Stomach (tissue), 9 donors: Measurements from ENCODE around the gene P2RX7. TPM values are rescaled to one million over a fixed set of nuclear protein-coding genes. Genes with fewer than 3 reads are reported as not detected.
A peak's percentile ranks its signal among the peaks of the same experiment; 100 is the strongest.

Source experiments
- DNase-seq, 2 donors: peaks; one replicate each; pipeline versions ENCODE4 v3.0.0 to v3.0.0-alpha.2; 2013 to 2019
- H3K27ac ChIP-seq, 5 donors: fragments of 200-600 bp in 4 of 5; sonication (generic) in 4 of 5; one replicate each; pipeline ENCODE4 v1.5.1; 2013 to 2019; ENCODE audit warnings: mild to moderate bottlenecking in 1 of 5, moderate library complexity in 1 of 5
- H3K27me3 ChIP-seq, 3 donors: fragments of 200-600 bp; sonication (generic); one replicate each; pipeline ENCODE4 v1.5.1; 2017 to 2019; ENCODE audit warnings: mixed run types in 1 of 3
- H3K36me3 ChIP-seq, 4 donors: fragments of 200-600 bp; sonication (generic); 1 replicate in 3 of 4; 2 replicates in 1 of 4; pipeline ENCODE4 v1.5.1; 2016 to 2019
- H3K4me1 ChIP-seq, 4 donors: fragments of 200-600 bp; sonication (generic); one replicate each; pipeline ENCODE4 v1.5.1; 2016 to 2019
- H3K4me3 ChIP-seq, 4 donors: fragments of 200-600 bp; sonication (generic) in 3 of 4; one replicate each; pipeline ENCODE4 v1.5.1; 2016 to 2019; ENCODE audit warnings: mild to moderate bottlenecking in 1 of 4
- H3K9me3 ChIP-seq, 4 donors: fragments of 200-600 bp; sonication (generic); one replicate each; pipeline ENCODE4 v1.5.1; 2016 to 2019
- EP300 ChIP-seq: sonication (generic); formaldehyde crosslinking; IDR thresholded peaks from one replicate; pipeline ENCODE4 v1.6.1; 2017; ENCODE audit warnings: antibody characterized with exemption
- POLR2A ChIP-seq, 4 donors: fragments of 450-650 bp; IDR thresholded peaks; one replicate each; pipeline ENCODE4 v1.6.1; 2016; ENCODE audit warnings: antibody characterized with exemption in 4 of 4, control low read depth in 2 of 4, mild to moderate bottlenecking in 1 of 4, moderate library complexity in 1 of 4
- POLR2AphosphoS5 ChIP-seq, 3 donors: sonication (generic); formaldehyde crosslinking; IDR thresholded peaks; one replicate each; pipeline ENCODE4 v1.6.1; 2016; ENCODE audit warnings: antibody characterized with exemption in 3 of 3
- WGBS, 5 donors: extraction: QIAGEN DNeasy Blood & Tissue Kit in 3 of 5; methylation state at CpG; one replicate each; pipeline versions ENCODE4 v1.1.5 to v1.1.7; 2013 to 2018; 5-methylcytosine and 5-hydroxymethylcytosine counted together
- intact Hi-C: fragments of 100-400 bp; cut with DNase I; formaldehyde crosslinking; loops from one replicate; pipeline ENCODE4 v1.15.1; 2023; ENCODE audit warnings: low total_unique reads
- polyA plus RNA-seq, 3 donors: library from polyadenylated mRNA; stranded (reverse); fragments of 200-250 nt; gene quantifications; one replicate each; pipeline ENCODE4 v1.2.3, GENCODE V29; 2013
- small RNA-seq, 4 donors: library from RNA; depleted of rRNA; stranded (forward); fragments of <200 nt; gene quantifications; one replicate each; pipeline ENCODE3, GENCODE V24; 2016
- total RNA-seq, 5 donors: library from RNA; depleted of rRNA; stranded (reverse); fragments of >200 nt; gene quantifications; one replicate each; pipeline versions ENCODE4 v1.1.0 to v1.2.3, GENCODE V29; 2014 to 2016
- donor health status: healthy with polysubstance abuse.
- donor health status: Bipolar disorder and iron deficiency.
- donor health status: healthy.

P2RX7 gene
- total and polyA plus RNA-seq, 8 donors = 0.31 to 2.2 (median 0.95) TPM; not detected in 2

DNA sequence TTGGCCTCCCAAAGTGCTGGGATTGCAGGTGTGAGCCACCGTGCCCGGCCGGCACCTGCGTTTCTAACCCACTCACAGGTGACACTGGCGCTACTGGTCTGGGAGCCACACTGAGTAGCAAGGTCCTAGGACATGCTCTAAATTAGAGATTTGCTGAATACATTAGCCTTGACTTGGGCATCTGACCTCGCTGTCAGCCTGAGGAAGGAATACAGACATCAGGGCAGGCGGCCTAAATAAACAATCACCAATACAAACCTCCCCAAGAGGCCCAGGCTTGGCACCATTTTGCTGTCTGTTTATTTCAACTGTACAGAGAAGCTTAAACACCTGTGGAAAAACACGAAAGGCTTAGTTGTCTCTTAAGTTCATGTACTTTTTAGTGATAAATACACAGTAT, 104.7 kb downstream of the P2RX7 start:
- peak in 1 of 2 donors; percentile 64 for DNase-seq
- H3K36me3 ChIP-seq = peaks cover 8 to 72% (median 61%) of the 10 kb centered on the region in 4 donors
- TF ChIP-seq POLR2AphosphoS5 (IDR thresholded peaks at IDR 0.05) (no peak), POLR2A (IDR thresholded peaks at IDR 0.05) (no peak), EP300 (no peak)
- H3K27ac ChIP-seq = peak overlapping the region in 3 of 5 donors; percentile 25 to 85 (median 67)
- intact Hi-C loops = no loop called here
- peaks cover 23 to 50% (median 36%) of the 10 kb centered on the region in 4 donors for H3K4me1 ChIP-seq
- no peaks in the 10 kb centered on the region for H3K9me3 ChIP-seq
- no peak overlapping the region for H3K4me3 ChIP-seq
- whole genome bisulfite sequencing, 5 donors = 61 to 76% (median 65%) methylated on average over 8 of the region's 8 CpGs
- no peaks in the 10 kb centered on the region for H3K27me3 ChIP-seq

Small RNA genes lying within 50 kb of the gene (small RNA-seq; reads per million reads assigned to genes)
- gene AC079602.1 (0 reads per million in 4 donors), gene RF00156 (0 reads per million in 4 donors), gene Z98941.1 (0 reads per million in 4 donors)

Other genes with a start within 250 kb of the P2RX7 start
- 10 to 100 TPM; 13.9 to 63.4 (median 23.5) TPM for gene SPPL3, start 228.5 kb upstream of the P2RX7 start, total RNA-seq
- gene SPPL3, start 228.5 kb upstream of the P2RX7 start, polyA plus RNA-seq = 10 to 100 TPM in 1 of 3 donors, 1 to 10 TPM in 2; 5.0 to 13.4 (median 7.6) TPM
- 10 to 100 TPM in 2 of 5 donors, 1 to 10 TPM in 2, under 1 TPM in 1; 0.89 to 14.5 (median 7.0) TPM for gene HNF1A, start 154.3 kb upstream of the P2RX7 start, total RNA-seq
- 1 to 10 TPM; 4.4 to 8.2 (median 4.8) TPM for gene HNF1A, start 154.3 kb upstream of the P2RX7 start, polyA plus RNA-seq
- 10 to 100 TPM in 3 of 5 donors, 1 to 10 TPM in 2; 5.5 to 42.4 (median 17.4) TPM for gene C12orf43, start 116.4 kb upstream of the P2RX7 start, total RNA-seq
- 10 to 100 TPM in 1 of 3 donors, 1 to 10 TPM in 2; 8.1 to 18.3 (median 8.5) TPM for gene C12orf43, start 116.4 kb upstream of the P2RX7 start, polyA plus RNA-seq
- gene OASL, start 93.6 kb upstream of the P2RX7 start, total RNA-seq = 10 to 100 TPM in 3 of 5 donors, not detected in 2; 19.3 to 35.0 (median 24.8) TPM
- 10 to 100 TPM in 1 of 3 donors, 1 to 10 TPM in 2; 2.1 to 54.7 (median 4.5) TPM for gene OASL, start 93.6 kb upstream of the P2RX7 start, polyA plus RNA-seq
- gene P2RX4, start 77.3 kb downstream of the P2RX7 start, total RNA-seq = 10 to 100 TPM; 13.8 to 65.2 (median 28.8) TPM
- gene P2RX4, start 77.3 kb downstream of the P2RX7 start, polyA plus RNA-seq = 10 to 100 TPM; 14.1 to 29.5 (median 24.0) TPM
- 10 to 100 TPM; 16.3 to 46.4 (median 35.3) TPM for gene CAMKK2, start 163.8 kb downstream of the P2RX7 start, total RNA-seq
- gene CAMKK2, start 163.8 kb downstream of the P2RX7 start, polyA plus RNA-seq = 10 to 100 TPM; 14.9 to 22.4 (median 15.4) TPM
- 100 to 1,000 TPM in 4 of 5 donors, 10 to 100 TPM in 1; 95.7 to 228 (median 157) TPM for gene ANAPC5, start 219.5 kb downstream of the P2RX7 start, total RNA-seq
- gene ANAPC5, start 219.5 kb downstream of the P2RX7 start, polyA plus RNA-seq = 100 to 1,000 TPM in 2 of 3 donors, 10 to 100 TPM in 1; 81.2 to 108 (median 106) TPM